Lower lobe of right lung (tissue), 2 donors: ENCODE data around the gene FCSK. TPM values are rescaled to one million over a fixed set of nuclear protein-coding genes. Genes with fewer than 3 reads are reported as not detected.

ENCODE experiments used
- ATAC-seq, 2 donors: fragments of 200-7000 bp; cut with Tn5 transposase; one replicate each; pipeline ENCODE4 v1.9.1; 2020 to 2022; ENCODE audit warnings: mild to moderate bottlenecking in 2 of 2, moderate library complexity in 2 of 2
- DNase-seq: peaks from one replicate; pipeline ENCODE4 v3.0.0-alpha.2; 2020
- H3K27ac ChIP-seq: fragments of 200-600 bp; one replicate; pipeline ENCODE4 v1.8.0; 2022
- H3K27me3 ChIP-seq: fragments of 200-600 bp; one replicate; pipeline ENCODE4 v1.8.0; 2022; ENCODE audit warnings: low read depth
- H3K36me3 ChIP-seq: fragments of 200-600 bp; one replicate; pipeline ENCODE4 v1.8.0; 2022; ENCODE audit warnings: mild to moderate bottlenecking
- H3K4me1 ChIP-seq: fragments of 200-600 bp; one replicate; pipeline ENCODE4 v1.8.0; 2022
- H3K4me3 ChIP-seq: fragments of 200-600 bp; one replicate; pipeline ENCODE4 v1.8.0; 2022; ENCODE audit warnings: mild to moderate bottlenecking
- H3K9me3 ChIP-seq: fragments of 200-600 bp; one replicate; pipeline ENCODE4 v1.8.0; 2022
- intact Hi-C: fragments of 100-400 bp; cut with DNase I; formaldehyde crosslinking; loops from one replicate; pipeline ENCODE4 v1.11.0; 2022
- total RNA-seq: library from RNA; stranded (reverse); fragmentation: NEBNext Ultra II Directional; extraction: Animal tissue kit (Norgen Biotek cat#: 25700); gene quantifications from one replicate; pipeline ENCODE4 v1.2.1, GENCODE V29; 2021
- TF ChIP-seq, protein P1 (sequence below): fragments of 200-600 bp; IDR thresholded peaks from one replicate; pipeline ENCODE4 v1.8.0; 2022; ENCODE audit warnings: antibody characterized with exemption, mild to moderate bottlenecking
- donor health status: DM: no; HTN: yes; CAD: no; lungs with severe emphysema.

The FCSK gene
- total RNA-seq, 1 donor from 2014 or later, result 23.8 TPM

DNA sequence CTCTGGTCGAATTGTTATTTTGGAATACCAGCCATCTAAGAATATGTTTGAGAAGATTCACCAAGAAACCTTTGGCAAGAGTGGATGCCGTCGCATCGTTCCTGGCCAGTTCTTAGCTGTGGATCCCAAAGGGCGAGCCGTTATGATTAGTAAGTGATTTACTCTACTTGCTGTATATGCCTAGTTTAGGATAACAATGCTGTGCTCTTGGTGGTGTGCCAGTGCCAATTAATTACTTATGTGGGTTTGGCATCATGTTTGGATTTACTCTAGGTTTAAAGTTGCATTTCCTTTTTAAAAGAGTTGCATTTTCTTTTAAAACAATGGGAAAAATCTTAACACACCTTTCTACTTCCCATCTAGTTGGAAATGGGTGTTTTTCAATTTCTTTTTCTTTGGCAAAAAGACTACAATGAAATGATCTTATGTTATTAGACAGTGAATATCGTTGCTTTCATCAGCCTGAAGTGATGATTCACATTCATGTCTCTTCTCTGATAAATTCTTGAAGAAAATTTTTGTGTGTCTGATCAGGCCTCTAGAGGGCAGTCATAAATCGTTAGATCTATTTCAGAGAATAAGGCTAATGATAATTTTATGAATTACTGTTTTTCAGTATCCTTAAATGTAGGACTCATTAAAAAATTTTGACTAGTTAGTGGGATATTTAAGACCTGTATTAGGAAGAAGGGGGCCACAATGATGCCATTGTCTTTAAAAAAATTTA is 74.8 kb downstream of the FCSK start:
- Histone ChIP-seq H3K9me3 (no peaks in the 10 kb centered on the region), H3K4me3 (no peak overlapping the region), H3K27ac (no peak overlapping the region), H3K4me1 (peaks cover 42% of the 10 kb centered on the region), H3K36me3 (peaks cover 82% of the 10 kb centered on the region), H3K27me3 (no peaks in the 10 kb centered on the region)
- no peak for DNase-seq
- TF ChIP-seq, protein P1, sequence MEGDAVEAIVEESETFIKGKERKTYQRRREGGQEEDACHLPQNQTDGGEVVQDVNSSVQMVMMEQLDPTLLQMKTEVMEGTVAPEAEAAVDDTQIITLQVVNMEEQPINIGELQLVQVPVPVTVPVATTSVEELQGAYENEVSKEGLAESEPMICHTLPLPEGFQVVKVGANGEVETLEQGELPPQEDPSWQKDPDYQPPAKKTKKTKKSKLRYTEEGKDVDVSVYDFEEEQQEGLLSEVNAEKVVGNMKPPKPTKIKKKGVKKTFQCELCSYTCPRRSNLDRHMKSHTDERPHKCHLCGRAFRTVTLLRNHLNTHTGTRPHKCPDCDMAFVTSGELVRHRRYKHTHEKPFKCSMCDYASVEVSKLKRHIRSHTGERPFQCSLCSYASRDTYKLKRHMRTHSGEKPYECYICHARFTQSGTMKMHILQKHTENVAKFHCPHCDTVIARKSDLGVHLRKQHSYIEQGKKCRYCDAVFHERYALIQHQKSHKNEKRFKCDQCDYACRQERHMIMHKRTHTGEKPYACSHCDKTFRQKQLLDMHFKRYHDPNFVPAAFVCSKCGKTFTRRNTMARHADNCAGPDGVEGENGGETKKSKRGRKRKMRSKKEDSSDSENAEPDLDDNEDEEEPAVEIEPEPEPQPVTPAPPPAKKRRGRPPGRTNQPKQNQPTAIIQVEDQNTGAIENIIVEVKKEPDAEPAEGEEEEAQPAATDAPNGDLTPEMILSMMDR, result peak; percentile 43
- intact Hi-C loops, result no loop called here
- ATAC-seq, result no peak

Other genes starting within 250 kb of the FCSK start
- 21.4 TPM for gene EXOSC6, start 202.7 kb upstream of the FCSK start, total RNA-seq
- gene AARS1, start 165.1 kb upstream of the FCSK start, total RNA-seq, result 101 TPM
- 28.3 TPM for gene DDX19B, start 155.4 kb upstream of the FCSK start, total RNA-seq
- gene DDX19A, start 107.7 kb upstream of the FCSK start, total RNA-seq, result 24.5 TPM
- gene ST3GAL2, start 15.5 kb upstream of the FCSK start, total RNA-seq, result 31.8 TPM
- 62.0 TPM for gene COG4, start 69.0 kb downstream of the FCSK start, total RNA-seq
- 176 TPM for gene SF3B3, start 69.2 kb downstream of the FCSK start, total RNA-seq
- gene IL34, start 192.0 kb downstream of the FCSK start, total RNA-seq, result 2.6 TPM
- gene MTSS2, start 231.5 kb downstream of the FCSK start, total RNA-seq, result 60.8 TPM